SW480 (cell line): ENCODE measurements around the gene ADCY9.
A peak's percentile ranks its signal among the peaks of the same experiment; 100 is the strongest.

Experiments used
- DNase-seq: peaks from one replicate; pipeline ENCODE4 v3.0.0-alpha.2; 2016; ENCODE audit warnings: low spot score

Gene ADCY9

DNA sequence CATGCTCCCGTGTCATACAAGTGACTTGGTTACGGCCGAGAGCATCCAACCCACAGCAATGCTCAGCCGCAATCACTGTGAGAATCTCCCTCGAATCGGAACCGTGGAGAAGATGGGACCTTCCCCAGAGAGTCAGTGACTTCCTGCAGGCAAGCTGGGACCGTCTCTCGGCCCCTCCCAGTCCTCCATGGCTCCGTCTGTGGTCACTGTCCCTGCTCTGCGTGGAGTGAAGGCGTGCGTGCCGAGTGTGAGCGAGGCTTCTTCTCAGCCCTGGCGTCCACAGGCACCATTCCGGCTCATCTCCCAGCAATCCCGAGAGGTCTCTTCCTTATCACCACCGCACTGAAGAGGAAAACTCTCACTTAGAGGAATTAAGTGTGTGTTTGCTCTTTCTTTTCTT, 113.1 kb downstream of the ADCY9 start:
- DNase-seq, result no peak

GRCh38 chr16:4002121-4002520, 114.1 kb downstream of the ADCY9 start:
- DNase-seq, result no peak

DNA sequence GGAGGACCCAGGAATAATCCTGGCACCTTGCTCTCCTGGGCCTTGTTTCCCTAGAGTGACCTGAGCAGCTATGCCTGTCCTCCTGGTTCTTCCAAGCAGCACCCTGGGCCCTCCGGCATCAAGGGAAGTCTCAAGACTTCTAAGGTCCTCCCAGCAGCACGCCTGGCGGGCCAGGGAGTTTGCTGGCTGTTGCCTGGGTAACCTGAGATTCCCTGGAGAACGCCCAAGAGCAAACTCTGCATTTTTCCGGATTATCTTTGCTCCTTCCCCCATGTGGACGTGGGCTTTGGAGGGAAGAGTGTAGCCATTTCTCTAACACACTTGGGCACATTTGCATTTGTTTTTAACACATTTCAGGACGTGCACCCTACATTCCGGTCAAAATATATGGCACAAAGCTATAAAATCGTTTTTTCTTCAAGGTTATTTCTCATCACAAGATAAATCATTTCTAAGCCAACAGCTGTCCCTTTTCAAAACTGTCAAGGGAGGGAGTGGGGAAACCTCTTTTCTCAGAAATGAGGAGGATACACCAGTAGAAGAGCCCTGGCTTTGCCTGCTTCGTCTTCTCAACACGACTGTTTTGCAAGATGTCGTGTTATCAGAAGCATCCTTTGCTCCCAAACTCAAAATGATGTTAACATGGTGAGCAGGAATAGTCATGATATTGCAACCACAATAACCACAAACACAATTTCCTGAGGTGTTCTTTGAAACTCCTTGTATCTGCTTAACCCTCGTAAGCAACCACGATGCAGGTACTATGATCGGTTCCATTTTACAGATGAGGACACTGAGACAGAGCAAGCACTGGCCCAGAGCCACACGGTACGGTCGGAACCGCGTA, 116.5 kb downstream of the ADCY9 start:
- DNase-seq, result no peak

DNA sequence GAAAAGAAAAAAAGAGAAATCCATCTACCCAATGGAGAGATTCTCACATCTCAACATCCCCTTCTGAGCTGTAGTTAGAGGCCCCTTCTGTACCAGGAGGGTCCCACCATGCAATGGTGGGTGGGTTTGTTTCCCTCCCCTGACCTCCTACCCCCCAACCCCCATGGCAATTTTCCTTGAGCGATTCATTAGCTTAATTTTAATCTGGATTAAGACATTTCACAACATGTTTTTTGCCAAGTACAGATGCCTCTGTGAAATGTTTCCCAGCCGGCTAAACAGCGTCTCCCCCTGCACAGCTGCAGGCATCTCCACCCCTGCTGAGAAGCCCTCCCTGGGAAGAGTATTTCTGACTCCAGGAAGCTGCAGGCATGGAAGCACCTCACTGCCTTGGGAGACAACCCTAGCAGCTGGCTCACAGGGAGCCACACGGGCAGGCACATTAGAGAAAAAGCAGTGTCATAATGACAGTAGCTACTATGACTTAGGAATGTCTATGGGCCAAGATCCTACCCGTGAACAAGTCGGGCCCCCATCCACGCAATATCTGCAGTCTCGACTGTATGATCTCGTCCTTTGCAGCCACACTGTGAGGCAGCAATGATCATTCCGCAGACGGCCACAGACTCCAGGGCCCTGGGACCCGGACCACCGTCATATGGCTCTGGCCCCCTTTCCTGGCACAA, 117.3 kb downstream of the ADCY9 start:
- no peak for DNase-seq

GRCh38 chr16:3997231-3997841, 118.9 kb downstream of the ADCY9 start:
- no peak for DNase-seq

DNA sequence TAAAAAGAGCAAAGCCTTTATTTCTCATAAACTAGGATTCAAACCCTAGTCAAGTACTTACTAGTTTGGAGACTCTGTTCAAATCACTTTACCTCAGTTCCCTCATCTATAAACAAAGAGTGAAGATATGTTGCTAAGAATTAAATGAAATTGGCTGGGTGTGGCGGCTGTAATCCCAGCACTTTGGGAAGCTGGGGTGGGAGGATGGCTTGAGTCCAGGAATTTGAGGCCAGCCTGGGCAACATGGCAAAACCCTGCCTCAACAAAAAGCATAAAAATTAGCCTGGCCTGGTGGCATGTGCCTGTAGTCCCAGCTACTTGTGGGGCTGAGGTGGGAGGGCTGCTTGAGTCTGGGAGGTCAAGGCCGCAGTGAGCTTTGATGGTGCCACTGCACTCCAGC, 121.2 kb downstream of the ADCY9 start:
- no peak for DNase-seq

GRCh38 chr16:3993052-3993785, 123.0 kb downstream of the ADCY9 start:
- DNase-seq, result no peak

DNA sequence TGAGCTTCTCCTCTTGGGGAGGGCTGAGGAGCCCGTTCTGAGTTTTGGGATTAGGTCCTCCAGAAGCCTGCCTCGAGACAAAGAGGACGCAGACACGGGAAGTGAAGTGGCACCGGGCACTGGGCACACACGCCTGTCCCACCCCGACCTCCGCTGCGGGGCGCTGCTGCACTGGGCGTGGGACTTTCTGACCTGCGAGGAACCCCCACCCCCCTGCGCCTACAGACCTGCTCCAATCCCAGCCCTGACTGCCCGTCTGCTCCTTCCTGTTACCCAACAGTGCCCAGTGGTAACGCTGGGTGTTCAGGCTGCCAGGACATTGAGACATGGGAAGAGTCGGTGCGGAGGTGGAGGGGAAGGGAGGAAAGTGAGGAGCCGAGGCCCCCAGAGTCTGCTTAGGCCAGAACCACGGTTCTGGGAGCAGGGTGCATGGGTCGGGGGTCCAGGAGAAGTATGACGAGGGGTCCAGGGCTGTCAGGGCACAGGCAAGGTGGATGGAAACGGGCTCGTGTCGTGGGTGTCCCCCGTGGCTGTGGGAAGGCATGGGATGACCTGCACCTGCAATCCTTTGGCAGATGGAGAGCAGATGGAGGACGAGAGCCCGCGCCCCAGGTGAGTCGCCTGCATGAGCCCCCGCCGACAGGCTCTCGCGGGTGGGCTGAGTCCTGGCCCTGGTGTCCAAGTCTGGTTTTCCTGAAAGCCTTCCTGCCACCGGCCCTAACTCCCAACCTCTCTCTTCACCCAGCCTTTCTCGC, 123.8 kb downstream of the ADCY9 start:
- no peak for DNase-seq

GRCh38 chr16:3988824-3989223, 127.4 kb downstream of the ADCY9 start:
- no peak for DNase-seq

GRCh38 chr16:3988011-3988410, 128.2 kb downstream of the ADCY9 start:
- DNase-seq, result no peak

GRCh38 chr16:3987231-3987630, 129.0 kb downstream of the ADCY9 start:
- no peak for DNase-seq

GRCh38 chr16:3986235-3986544, 130.1 kb downstream of the ADCY9 start:
- no peak for DNase-seq

DNA sequence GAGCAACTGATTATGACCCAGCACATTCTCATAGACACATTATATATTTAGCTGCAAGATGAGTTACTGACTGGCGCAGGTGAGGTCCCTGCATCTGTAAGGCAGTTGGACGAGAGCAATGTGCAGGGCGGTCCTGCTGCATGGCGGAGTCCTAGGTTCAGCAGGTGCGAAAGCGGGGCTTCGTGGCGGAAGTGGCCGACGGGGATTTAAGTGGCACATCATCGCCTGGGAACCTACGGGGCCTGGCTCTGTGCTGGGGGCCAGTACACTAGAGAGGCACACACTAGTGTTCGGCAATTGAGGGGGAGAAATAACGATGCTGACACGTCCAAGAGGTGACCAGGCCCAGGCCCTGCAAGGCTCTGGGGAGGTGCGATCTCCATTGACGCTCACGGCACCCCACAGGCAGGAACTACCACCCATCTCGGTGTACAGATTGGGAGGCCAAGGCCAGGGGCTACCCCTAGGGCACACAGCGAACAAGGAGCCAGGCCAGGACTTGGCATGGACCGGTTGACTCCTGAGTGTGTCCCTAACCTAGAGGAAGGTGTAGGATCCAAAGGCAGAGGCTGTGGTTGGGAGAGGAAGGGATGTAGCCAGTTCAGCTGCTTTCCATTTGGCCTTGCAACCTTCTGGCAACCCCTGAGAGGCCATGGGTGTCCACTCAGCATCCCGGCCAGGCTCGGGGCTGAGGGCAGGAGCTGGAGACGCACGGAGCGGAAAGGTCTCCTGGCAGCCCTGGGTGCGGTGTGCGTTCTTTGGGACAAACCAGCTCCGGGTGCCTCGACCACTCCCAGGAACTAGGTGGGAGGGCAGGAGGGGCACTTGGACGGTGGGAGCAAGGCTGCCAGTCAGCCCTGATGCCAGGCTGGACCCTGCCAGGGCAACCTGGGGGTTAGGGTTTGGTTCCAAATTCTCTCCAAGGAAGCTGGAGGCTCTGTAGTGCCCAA, 131.9 kb downstream of the ADCY9 start:
- DNase-seq, result no peak

GRCh38 chr16:3983081-3983520, 133.1 kb downstream of the ADCY9 start:
- peak; percentile 75 for DNase-seq

DNA sequence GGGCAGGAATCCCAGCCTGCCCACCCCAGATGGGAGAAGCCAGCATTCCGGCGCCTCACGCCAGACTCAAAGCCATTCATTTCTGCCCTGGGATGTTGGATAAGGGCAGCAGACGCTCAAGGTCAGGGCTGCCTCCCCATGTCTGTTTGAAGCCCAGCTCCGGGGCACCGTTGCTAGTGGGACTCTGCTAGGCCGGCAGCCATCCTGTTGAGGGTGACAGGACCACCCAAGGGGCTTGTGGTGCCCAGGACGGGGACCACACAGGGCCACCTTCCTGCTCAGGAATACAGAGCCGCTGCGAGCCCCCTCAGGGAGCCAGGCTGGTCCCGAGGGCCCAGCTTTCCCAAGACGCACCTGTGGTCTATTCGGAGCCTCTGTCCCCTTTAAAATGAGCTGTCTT, 134.0 kb downstream of the ADCY9 start:
- no peak for DNase-seq

DNA sequence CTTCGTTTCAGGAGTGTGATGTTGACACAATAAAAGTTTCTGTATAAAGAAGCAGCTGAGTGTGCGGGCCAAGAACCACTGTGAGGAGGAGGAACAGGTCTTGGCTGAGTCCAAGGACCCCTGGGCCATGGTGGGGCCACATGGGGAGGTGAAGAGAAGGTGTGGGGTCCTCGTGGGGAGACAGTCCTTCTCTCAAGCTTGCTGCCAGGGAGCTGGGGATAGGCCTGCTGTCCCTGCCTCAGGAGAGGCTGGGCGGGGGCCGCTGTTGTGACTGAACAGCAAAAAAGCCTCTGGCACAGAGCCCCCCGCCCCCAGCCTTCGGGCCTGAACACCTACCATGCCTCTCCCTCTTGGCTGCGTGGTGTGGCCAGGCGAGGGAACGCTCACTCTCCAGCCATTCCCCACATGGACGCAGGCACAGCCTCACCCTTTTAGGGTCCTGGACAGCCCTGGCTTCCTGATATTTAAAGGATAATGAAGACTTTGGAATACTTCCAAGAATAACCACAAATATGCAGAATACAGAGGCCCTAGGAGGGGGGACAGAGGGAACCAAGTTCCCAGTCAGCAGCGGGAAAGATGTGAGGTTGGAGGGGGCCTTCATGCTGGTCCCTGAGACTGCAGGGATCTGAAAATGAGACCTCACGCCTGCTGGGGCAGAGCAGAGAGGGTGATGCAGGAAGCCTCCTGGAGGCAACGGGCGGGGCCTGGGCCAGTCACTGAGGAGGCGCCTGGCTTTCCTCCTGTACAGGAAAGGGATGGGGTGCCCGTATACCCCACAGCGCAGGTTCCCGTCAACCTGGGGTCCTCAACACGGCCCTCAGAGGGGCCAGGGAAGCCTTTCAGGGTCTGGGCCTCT, 135.8 kb downstream of the ADCY9 start:
- peak; percentile 31 for DNase-seq

DNA sequence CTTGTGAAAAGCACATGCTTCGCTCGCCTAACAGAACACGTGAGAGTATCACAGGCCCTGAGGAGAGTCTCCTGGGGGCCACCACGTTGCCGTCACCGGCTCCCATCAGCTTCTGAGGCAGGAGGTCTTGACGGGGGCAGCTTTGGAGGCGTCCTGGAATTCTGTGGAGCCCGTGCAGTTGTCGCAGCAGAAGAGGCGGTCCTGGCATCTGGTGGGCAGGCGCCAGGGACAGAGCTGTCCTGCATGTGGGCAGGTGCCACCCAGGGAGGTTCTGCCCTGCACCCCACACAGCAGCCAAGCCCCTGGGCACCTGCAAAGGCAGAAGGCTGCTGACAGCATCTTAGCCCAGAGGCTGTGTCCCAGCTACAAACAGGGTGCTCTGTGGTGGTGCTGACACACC, 136.7 kb downstream of the ADCY9 start:
- no peak for DNase-seq

GRCh38 chr16:3979070-3979469, 137.2 kb downstream of the ADCY9 start:
- DNase-seq, result no peak

DNA sequence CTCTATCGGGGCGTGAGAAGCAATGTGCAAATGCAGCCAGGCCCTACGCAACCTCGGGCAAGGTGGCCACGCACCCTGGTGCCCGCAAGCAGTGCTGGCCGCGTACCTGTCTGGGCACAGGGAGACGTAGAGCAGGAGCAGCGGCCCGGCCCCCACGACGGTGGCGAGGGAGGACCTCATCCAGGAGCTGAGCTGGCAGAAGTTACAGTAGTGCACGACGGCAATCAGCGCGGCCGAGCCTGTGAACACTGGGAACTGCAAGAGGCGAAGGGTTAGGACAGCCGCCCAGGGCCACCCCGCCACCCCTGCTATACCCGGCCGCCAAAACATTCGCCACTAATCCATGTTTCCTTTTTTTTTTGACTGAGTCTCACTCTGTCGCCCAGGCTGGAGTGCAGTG, 138.9 kb downstream of the ADCY9 start:
- no peak for DNase-seq

- no peak for DNase-seq
These were observed 141.5 kb downstream of the ADCY9 start for GRCh38 chr16:3974751-3975150.
